Measurements from ENCODE around the gene LY86. TPM values are rescaled to one million over a fixed set of nuclear protein-coding genes. Genes with fewer than 3 reads are reported as not detected.

The LY86 gene
- total RNA-seq, 1 experiment from 2014 or later: not detected

- DNase-seq (ENCODE audit: low read depth): no peak
These were observed 92.0 kb downstream of the LY86 start for GRCh38 chr6:6680526-6680925.

GRCh38 chr6:6681075-6681849, 92.7 kb downstream of the LY86 start:
- no peak for DNase-seq (ENCODE audit: low read depth)

GRCh38 chr6:6682225-6682624, 93.7 kb downstream of the LY86 start:
- DNase-seq (ENCODE audit: low read depth): no peak

- DNase-seq (ENCODE audit: low read depth): no peak
These were observed 95.7 kb downstream of the LY86 start for GRCh38 chr6:6683969-6684833.

GRCh38 chr6:6685249-6686040, 96.9 kb downstream of the LY86 start:
- DNase-seq (ENCODE audit: low read depth): no peak

GRCh38 chr6:6686176-6686575, 97.7 kb downstream of the LY86 start:
- DNase-seq (ENCODE audit: low read depth): no peak

GRCh38 chr6:6686748-6687601, 98.5 kb downstream of the LY86 start:
- peak; percentile 95 for DNase-seq (ENCODE audit: low read depth)

- DNase-seq (ENCODE audit: low read depth): no peak
These were observed 99.8 kb downstream of the LY86 start for GRCh38 chr6:6688283-6688682.

- no peak for DNase-seq (ENCODE audit: low read depth)
These were observed 100.4 kb downstream of the LY86 start for GRCh38 chr6:6688951-6689350.

GRCh38 chr6:6689400-6690143, 101.1 kb downstream of the LY86 start:
- DNase-seq (ENCODE audit: low read depth): peak; percentile 46

- no peak for DNase-seq (ENCODE audit: low read depth)
These were observed 101.6 kb downstream of the LY86 start for GRCh38 chr6:6690144-6690483.

GRCh38 chr6:6694368-6694780, 105.9 kb downstream of the LY86 start:
- no peak for DNase-seq (ENCODE audit: low read depth)

- DNase-seq (ENCODE audit: low read depth): no peak
These were observed 106.5 kb downstream of the LY86 start for GRCh38 chr6:6694825-6695624.

- no peak for DNase-seq (ENCODE audit: low read depth)
These were observed 107.2 kb downstream of the LY86 start for GRCh38 chr6:6695625-6696276.

GRCh38 chr6:6696867-6697531, 108.5 kb downstream of the LY86 start:
- peak; percentile 76 for DNase-seq (ENCODE audit: low read depth)

- no peak for DNase-seq (ENCODE audit: low read depth)
These were observed 109.1 kb downstream of the LY86 start for GRCh38 chr6:6697620-6698019.

GRCh38 chr6:6699741-6700367, 111.3 kb downstream of the LY86 start:
- DNase-seq (ENCODE audit: low read depth): peak; percentile 54

All from HT1080 (cell line).